SK-N-DZ (cell line): ENCODE results near the gene IWS1.
A peak's percentile ranks its signal among the peaks of the same experiment; 100 is the strongest.
"Not testable (repeated sequence)": the region's sequence is repeated elsewhere in the genome, so short reads cannot be mapped to it uniquely, and the experiment has no call there.

Source experiments
- DNase-seq: peaks from one replicate; pipeline ENCODE4 v3.0.0-alpha.2; 2015; ENCODE audit warnings: low spot score
- small RNA-seq, 2 experiments: library from RNA; depleted of rRNA; stranded (forward); fragments of <200 nt; gene quantifications; one replicate each; pipeline ENCODE3, GENCODE V24; 2014

IWS1 gene

GRCh38 chr2:127454595-127455565, 71.4 kb downstream of the IWS1 start:
- DNase-seq = no peak

- peak; percentile 36 for DNase-seq
Observed at GRCh38 chr2:127453392-127454171, 72.7 kb downstream of the IWS1 start.

GRCh38 chr2:127453013-127453391, 73.3 kb downstream of the IWS1 start:
- DNase-seq = no peak

GRCh38 chr2:127452423-127452822, 73.9 kb downstream of the IWS1 start:
- not testable (repeated sequence) for DNase-seq

- peak; percentile 17 for DNase-seq
Observed at GRCh38 chr2:127451981-127452380, 74.3 kb downstream of the IWS1 start.

GRCh38 chr2:127449898-127450297, 76.4 kb downstream of the IWS1 start:
- DNase-seq = no peak

GRCh38 chr2:127449414-127449813, 76.9 kb downstream of the IWS1 start:
- no peak for DNase-seq

- no peak for DNase-seq
Observed at GRCh38 chr2:127448526-127448925, 77.8 kb downstream of the IWS1 start.

- no peak for DNase-seq
Observed at GRCh38 chr2:127439343-127439742, 86.9 kb downstream of the IWS1 start.

- no peak for DNase-seq
Observed at GRCh38 chr2:127437781-127438726, 88.2 kb downstream of the IWS1 start.

- no peak for DNase-seq
Observed at GRCh38 chr2:127437056-127437455, 89.2 kb downstream of the IWS1 start.

- DNase-seq = no peak
Observed at GRCh38 chr2:127434515-127434914, 91.8 kb downstream of the IWS1 start.

GRCh38 chr2:127431408-127432023, 94.8 kb downstream of the IWS1 start:
- DNase-seq = no peak

Small RNA genes lying within 50 kb of the gene (small RNA-seq; reads per million reads assigned to genes)
- 0 reads per million in 2 experiments for gene RNU4-48P
